Measurements from ENCODE around the gene ZNF862.

ZNF862 gene

GRCh38 chr7:149866139-149866778 lies 28.1 kb downstream of the ZNF862 start:
- no peak for DNase-seq (ENCODE audit: low read depth in 2 of 2)

- DNase-seq (ENCODE audit: low read depth in 2 of 2): no peak
These were observed 28.7 kb downstream of the ZNF862 start for GRCh38 chr7:149866779-149867447.

- DNase-seq (ENCODE audit: low read depth in 2 of 2): no peak
These were observed 29.8 kb downstream of the ZNF862 start for GRCh38 chr7:149867762-149868622.

- no peak for DNase-seq (ENCODE audit: low read depth in 2 of 2)
These were observed 30.6 kb downstream of the ZNF862 start for GRCh38 chr7:149868623-149869290.

- DNase-seq (ENCODE audit: low read depth in 2 of 2): no peak
These were observed 31.1 kb downstream of the ZNF862 start for GRCh38 chr7:149869291-149869650.

- no peak for DNase-seq (ENCODE audit: low read depth in 2 of 2)
These were observed 31.7 kb downstream of the ZNF862 start for GRCh38 chr7:149869867-149870266.

- no peak for DNase-seq (ENCODE audit: low read depth in 2 of 2)
These were observed 32.1 kb downstream of the ZNF862 start for GRCh38 chr7:149870274-149870673.

GRCh38 chr7:149870701-149871483 lies 32.7 kb downstream of the ZNF862 start:
- no peak for DNase-seq (ENCODE audit: low read depth in 2 of 2)

GRCh38 chr7:149871576-149871975 lies 33.4 kb downstream of the ZNF862 start:
- DNase-seq (ENCODE audit: low read depth in 2 of 2): no peak

- DNase-seq (ENCODE audit: low read depth in 2 of 2): no peak
These were observed 34.4 kb downstream of the ZNF862 start for GRCh38 chr7:149872419-149873073.

- DNase-seq (ENCODE audit: low read depth in 2 of 2): peak; percentile 77 to 86
These were observed 35.1 kb downstream of the ZNF862 start, which contains the start of gene ATP6V0E2 for GRCh38 chr7:149873074-149873969. Gene ATP6V0E2 (plus strand): TSS chr7:149873969. CDS start chr7:149874066, 97 bp downstream.

GRCh38 chr7:149873970-149874643 lies 35.9 kb downstream of the ZNF862 start:
- no peak for DNase-seq (ENCODE audit: low read depth in 2 of 2)

GRCh38 chr7:149874644-149875028 lies 36.5 kb downstream of the ZNF862 start:
- DNase-seq (ENCODE audit: low read depth in 2 of 2): no peak

- no peak for DNase-seq (ENCODE audit: low read depth in 2 of 2)
These were observed 37.2 kb downstream of the ZNF862 start for GRCh38 chr7:149875396-149875795.

- DNase-seq (ENCODE audit: low read depth in 2 of 2): no peak
These were observed 39.8 kb downstream of the ZNF862 start for GRCh38 chr7:149877890-149878522.

GRCh38 chr7:149878523-149878921 lies 40.3 kb downstream of the ZNF862 start:
- DNase-seq (ENCODE audit: low read depth in 2 of 2): no peak

GRCh38 chr7:149879271-149879743 lies 41.1 kb downstream of the ZNF862 start:
- DNase-seq (ENCODE audit: low read depth in 2 of 2): no peak

All from stimulated activated CD8-positive, alpha-beta memory T cell treated with anti-CD3 and anti-CD28 coated beads, Interleukin-2, amount 100 ng/mL, for 1 hour (primary cell).